ENCODE results near the gene ZIC1.

- no peak for TF ChIP-seq ZBTB7A (IDR thresholded peaks at IDR 0.05; ENCODE audit: borderline replicate concordance, control insufficient read depth, low read depth, low read length)
- TF ChIP-seq CEBPG (CRISPR knock-in tag; IDR thresholded peaks at IDR 0.05), result no peak
- TF ChIP-seq CEBPG (tag; conservative IDR thresholded peaks at IDR 0.05 in 1 of 2, IDR thresholded peaks at IDR 0.05 in 1 of 2), result no peak
- no peak for TF ChIP-seq HDAC2 (IDR thresholded peaks at IDR 0.05)
- no peak for TF ChIP-seq EHMT2 (IDR thresholded peaks at IDR 0.05)
- no peak for TF ChIP-seq SREBF2 (CRISPR knock-in tag; IDR thresholded peaks at IDR 0.05)
- no peak for TF ChIP-seq TAF1 (IDR thresholded peaks at IDR 0.05; ENCODE audit: control insufficient read depth, extremely low read depth, insufficient read depth, low read length, severe bottlenecking)
- no peak for TF ChIP-seq SMARCA5 (IDR thresholded peaks at IDR 0.05)
- TF ChIP-seq CTCF (IDR thresholded peaks at IDR 0.05 in 2 of 3, conservative IDR thresholded peaks at IDR 0.05 in 1 of 3; ENCODE audit: insufficient read depth in 2 of 3, low read depth in 1 of 3, low read length in 3 of 3), result no peak
- no peak for TF ChIP-seq ZNF133 (CRISPR knock-in tag; IDR thresholded peaks at IDR 0.05)
- TF ChIP-seq ZFX (CRISPR knock-in tag; IDR thresholded peaks at IDR 0.05), result no peak
- no peak for TF ChIP-seq MXI1 (IDR thresholded peaks at IDR 0.05; ENCODE audit: low read depth, low read length)
- no peak for TF ChIP-seq POLR2A (conservative IDR thresholded peaks at IDR 0.05)
- TF ChIP-seq ZNF449 (CRISPR knock-in tag; IDR thresholded peaks at IDR 0.05), result no peak
- TF ChIP-seq RAD21 (CRISPR knock-in tag; conservative IDR thresholded peaks at IDR 0.05 in 1 of 2, IDR thresholded peaks at IDR 0.05 in 1 of 2), result no peak
These were observed 11.4 kb downstream of the ZIC1 start for GRCh38 chr3:147420353-147421183.
